GM12878 (cell line): ENCODE results near the gene DHX16. TPM values are rescaled to one million over a fixed set of nuclear protein-coding genes. Genes with fewer than 3 reads are reported as not detected.
A peak's percentile ranks its signal among the peaks of the same experiment; 100 is the strongest.

Source experiments
- CHD2 ChIP-seq: IDR thresholded peaks from 2 replicates; pipeline ENCODE4 v1.6.1; 2011; ENCODE audit warnings: low read depth, low read length, improper control_type of control experiment, borderline replicate concordance
- EGR1 ChIP-seq, 2 experiments: IDR thresholded peaks; 1 replicate in 1 of 2; 2 replicates in 1 of 2; pipeline ENCODE4 v1.6.1; 2011 to 2012; ENCODE audit warnings: low read depth in 2 of 2, low read length in 2 of 2, borderline replicate concordance in 1 of 2, mild to moderate bottlenecking in 1 of 2, moderate library complexity in 1 of 2
- IRF4 ChIP-seq: IDR thresholded peaks from 2 replicates; pipeline ENCODE4 v1.6.1; 2011; ENCODE audit warnings: low read depth, low read length
- JUND ChIP-seq: IDR thresholded peaks from 2 replicates; pipeline ENCODE4 v1.6.1; 2012; ENCODE audit warnings: low read depth, mild to moderate bottlenecking, low read length, improper control_type of control experiment, moderate library complexity
- KLF5 ChIP-seq: fragments of 450-650 bp; IDR thresholded peaks from 2 replicates; pipeline ENCODE4 v1.6.1; 2014; ENCODE audit warnings: mild to moderate bottlenecking; ENCODE audit not compliant: partially characterized antibody
- LARP7 ChIP-seq: fragments of 450-650 bp; IDR thresholded peaks from 2 replicates; pipeline ENCODE4 v1.6.1; 2017; ENCODE audit warnings: mild to moderate bottlenecking
- MEF2A ChIP-seq: IDR thresholded peaks from 2 replicates; pipeline ENCODE4 v1.6.1; 2011; ENCODE audit warnings: low read depth, mild to moderate bottlenecking, low read length, moderate library complexity; ENCODE audit not compliant: insufficient read depth
- NFYA ChIP-seq: IDR thresholded peaks from 2 replicates; pipeline ENCODE4 v1.6.1; 2011; ENCODE audit warnings: low read depth, mild to moderate bottlenecking, low read length, improper control_type of control experiment, borderline replicate concordance
- NFYB ChIP-seq: IDR thresholded peaks from 2 replicates; pipeline ENCODE4 v1.6.1; 2011; ENCODE audit warnings: low read depth, mild to moderate bottlenecking, low read length, improper control_type of control experiment, moderate library complexity; ENCODE audit not compliant: insufficient read depth
- POLR2AphosphoS2 ChIP-seq: IDR thresholded peaks from 2 replicates; pipeline ENCODE4 v1.6.1; 2011; ENCODE audit warnings: low read depth, mild to moderate bottlenecking, low read length, improper control_type of control experiment, moderate library complexity
- POLR2AphosphoS5 ChIP-seq: IDR thresholded peaks from 2 replicates; pipeline ENCODE4 v1.6.1; 2011; ENCODE audit warnings: mild to moderate bottlenecking, low read length, inconsistent platforms
- RAD51 ChIP-seq: fragments of 450-650 bp; IDR thresholded peaks from 2 replicates; pipeline ENCODE4 v1.6.1; 2016; ENCODE audit warnings: moderate library complexity, mild to moderate bottlenecking, inconsistent platforms
- SMAD1 ChIP-seq: fragments of 450-650 bp; IDR thresholded peaks from 2 replicates; pipeline ENCODE4 v1.6.1; 2018; ENCODE audit warnings: mild to moderate bottlenecking, low read depth; ENCODE audit not compliant: partially characterized antibody
- STAT3 ChIP-seq: IDR thresholded peaks from 2 replicates; pipeline ENCODE4 v1.6.1; 2011; ENCODE audit warnings: low read depth, low read length, improper control_type of control experiment
- SUZ12 ChIP-seq: fragments of 200-600 bp; sonication (generic); IDR thresholded peaks from one replicate; pipeline ENCODE4 v1.6.1; 2018; ENCODE audit warnings: antibody characterized with exemption, mild to moderate bottlenecking; ENCODE audit not compliant: unreplicated experiment
- ZBED1 ChIP-seq: IDR thresholded peaks from 2 replicates; pipeline ENCODE4 v1.6.1; 2016; ENCODE audit warnings: borderline replicate concordance
- ZNF217 ChIP-seq: fragments of 450-650 bp; IDR thresholded peaks from 2 replicates; pipeline ENCODE4 v1.6.1; 2017; ENCODE audit warnings: antibody characterized with exemption, mild to moderate bottlenecking
- ZZZ3 ChIP-seq: IDR thresholded peaks from 2 replicates; pipeline ENCODE4 v1.6.1; 2011; ENCODE audit warnings: low read depth; ENCODE audit not compliant: control insufficient read depth, insufficient read length
- polyA plus RNA-seq, 11 experiments: library from polyadenylated mRNA; depleted of rRNA in 4 of 11; unstranded in 6 of 11; stranded (reverse) in 5 of 11; fragments of >200 nt; fragmentation: Nextera tagmentation in 4 of 11; fragmentation: Illumina TruSeq in 1 of 11; extraction: Ambion mirVana in 4 of 11; extraction: Trizol in 1 of 11; gene quantifications; 1 replicate in 1 of 11; 2 replicates in 10 of 11; pipeline versions ENCODE4 v1.2.1 to v1.2.3, GENCODE V29; 2011 to 2016; ENCODE audit warnings: inconsistent platforms in 2 of 11, missing spikeins in 2 of 11, low read depth in 1 of 11
- total RNA-seq, 4 experiments: library from RNA; depleted of rRNA in 3 of 4; stranded (reverse); fragments of >200 nt in 3 of 4; fragmentation: Illumina TruSeq in 1 of 4; extraction: Trizol in 1 of 4; gene quantifications; 2 replicates each; pipeline versions ENCODE4 v1.2.1 to v1.2.3, GENCODE V29; 2013 to 2021
- TF ChIP-seq, protein P1 (sequence below), 3 experiments: IDR thresholded peaks in 2 of 3; conservative IDR thresholded peaks in 1 of 3; 2 replicates each; pipeline ENCODE4 v1.5.1; 2011; ENCODE audit warnings: low read depth in 3 of 3, low read length in 3 of 3, mild to moderate bottlenecking in 3 of 3, control low read depth in 2 of 3, moderate library complexity in 2 of 3, inconsistent platforms in 1 of 3, mixed read lengths in 1 of 3; ENCODE audit not compliant: control insufficient read depth in 2 of 3, insufficient read depth in 1 of 3; ENCODE audit errors: extremely low read depth in 1 of 3
- TF ChIP-seq, protein P2 (sequence below): IDR thresholded peaks from 2 replicates; pipeline ENCODE4 v1.6.1; 2012; ENCODE audit warnings: mild to moderate bottlenecking, low read depth, low read length
- TF ChIP-seq, protein P3 (sequence below): fragments of 450-650 bp; formaldehyde crosslinking; IDR thresholded peaks from 2 replicates; pipeline ENCODE4 v1.4.0; 2022; ENCODE audit warnings: mild to moderate bottlenecking, moderate library complexity

DHX16 gene
- total and polyA plus RNA-seq, 10 of the 15 experiments (the other 5 are each of a cell fraction or from before 2014, with no cell fraction given): 10.1 to 41.4 (median 38.3) TPM

DNA sequence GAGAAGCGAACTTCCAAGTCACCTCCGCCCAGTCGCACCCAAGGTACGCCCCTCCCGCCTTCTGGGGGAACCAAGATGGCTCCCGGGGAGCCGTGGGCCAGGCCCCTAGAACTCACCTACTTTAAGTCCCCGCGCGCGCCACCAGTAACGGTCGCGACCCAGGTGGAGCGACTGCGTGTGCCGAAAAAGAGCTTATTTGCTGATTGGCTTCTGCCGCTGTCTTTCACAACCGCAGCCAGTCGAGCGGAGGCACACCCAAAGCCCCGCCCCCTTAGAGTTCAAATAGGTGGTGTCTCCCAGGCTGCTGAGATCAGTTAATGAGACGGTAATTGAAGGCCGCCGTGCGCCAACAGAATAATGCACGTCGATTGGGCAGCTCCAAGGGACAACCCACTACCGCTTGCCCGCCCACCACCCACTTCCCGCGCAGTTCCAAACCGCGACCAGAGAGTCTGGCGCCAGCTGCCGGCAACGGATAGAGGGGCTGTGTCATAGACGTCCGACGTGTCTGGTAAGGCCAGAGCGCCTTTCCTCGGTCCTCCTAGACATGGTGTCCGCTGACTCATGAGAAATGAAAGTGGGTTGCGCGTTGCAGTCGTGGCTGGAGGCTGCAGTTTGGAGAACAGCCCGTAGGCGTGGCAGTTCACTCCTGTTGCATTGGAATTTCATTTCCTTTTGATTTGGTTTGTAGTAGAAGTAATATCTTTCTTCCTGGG, 44.5 kb upstream of the DHX16 start, which contains the start of gene MDC1 (continued):
- TF ChIP-seq, protein P1, sequence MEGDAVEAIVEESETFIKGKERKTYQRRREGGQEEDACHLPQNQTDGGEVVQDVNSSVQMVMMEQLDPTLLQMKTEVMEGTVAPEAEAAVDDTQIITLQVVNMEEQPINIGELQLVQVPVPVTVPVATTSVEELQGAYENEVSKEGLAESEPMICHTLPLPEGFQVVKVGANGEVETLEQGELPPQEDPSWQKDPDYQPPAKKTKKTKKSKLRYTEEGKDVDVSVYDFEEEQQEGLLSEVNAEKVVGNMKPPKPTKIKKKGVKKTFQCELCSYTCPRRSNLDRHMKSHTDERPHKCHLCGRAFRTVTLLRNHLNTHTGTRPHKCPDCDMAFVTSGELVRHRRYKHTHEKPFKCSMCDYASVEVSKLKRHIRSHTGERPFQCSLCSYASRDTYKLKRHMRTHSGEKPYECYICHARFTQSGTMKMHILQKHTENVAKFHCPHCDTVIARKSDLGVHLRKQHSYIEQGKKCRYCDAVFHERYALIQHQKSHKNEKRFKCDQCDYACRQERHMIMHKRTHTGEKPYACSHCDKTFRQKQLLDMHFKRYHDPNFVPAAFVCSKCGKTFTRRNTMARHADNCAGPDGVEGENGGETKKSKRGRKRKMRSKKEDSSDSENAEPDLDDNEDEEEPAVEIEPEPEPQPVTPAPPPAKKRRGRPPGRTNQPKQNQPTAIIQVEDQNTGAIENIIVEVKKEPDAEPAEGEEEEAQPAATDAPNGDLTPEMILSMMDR (IDR thresholded peaks at IDR 0.05 in 2 of 3, conservative IDR thresholded peaks at IDR 0.05 in 1 of 3; ENCODE audit: control insufficient read depth in 2 of 3, extremely low read depth in 1 of 3, insufficient read depth in 1 of 3, low read depth in 3 of 3, low read length in 3 of 3): peak; percentile 8 to 29 (median 17); a peak in 3 of 6 replicates
- TF ChIP-seq IRF4: peak; percentile 65; the same call in 1 of the 2 replicates
- no peak; the same call in 1 of the 2 replicates for TF ChIP-seq STAT3
- TF ChIP-seq ZBED1: peak; percentile 69; the same call in 1 of the 2 replicates
- peak; percentile 73 for TF ChIP-seq KLF5
- TF ChIP-seq POLR2AphosphoS2: peak; percentile 71
- peak; percentile 73 for TF ChIP-seq MEF2A
- peak; percentile 37 for TF ChIP-seq NFYA
- TF ChIP-seq, protein P2, sequence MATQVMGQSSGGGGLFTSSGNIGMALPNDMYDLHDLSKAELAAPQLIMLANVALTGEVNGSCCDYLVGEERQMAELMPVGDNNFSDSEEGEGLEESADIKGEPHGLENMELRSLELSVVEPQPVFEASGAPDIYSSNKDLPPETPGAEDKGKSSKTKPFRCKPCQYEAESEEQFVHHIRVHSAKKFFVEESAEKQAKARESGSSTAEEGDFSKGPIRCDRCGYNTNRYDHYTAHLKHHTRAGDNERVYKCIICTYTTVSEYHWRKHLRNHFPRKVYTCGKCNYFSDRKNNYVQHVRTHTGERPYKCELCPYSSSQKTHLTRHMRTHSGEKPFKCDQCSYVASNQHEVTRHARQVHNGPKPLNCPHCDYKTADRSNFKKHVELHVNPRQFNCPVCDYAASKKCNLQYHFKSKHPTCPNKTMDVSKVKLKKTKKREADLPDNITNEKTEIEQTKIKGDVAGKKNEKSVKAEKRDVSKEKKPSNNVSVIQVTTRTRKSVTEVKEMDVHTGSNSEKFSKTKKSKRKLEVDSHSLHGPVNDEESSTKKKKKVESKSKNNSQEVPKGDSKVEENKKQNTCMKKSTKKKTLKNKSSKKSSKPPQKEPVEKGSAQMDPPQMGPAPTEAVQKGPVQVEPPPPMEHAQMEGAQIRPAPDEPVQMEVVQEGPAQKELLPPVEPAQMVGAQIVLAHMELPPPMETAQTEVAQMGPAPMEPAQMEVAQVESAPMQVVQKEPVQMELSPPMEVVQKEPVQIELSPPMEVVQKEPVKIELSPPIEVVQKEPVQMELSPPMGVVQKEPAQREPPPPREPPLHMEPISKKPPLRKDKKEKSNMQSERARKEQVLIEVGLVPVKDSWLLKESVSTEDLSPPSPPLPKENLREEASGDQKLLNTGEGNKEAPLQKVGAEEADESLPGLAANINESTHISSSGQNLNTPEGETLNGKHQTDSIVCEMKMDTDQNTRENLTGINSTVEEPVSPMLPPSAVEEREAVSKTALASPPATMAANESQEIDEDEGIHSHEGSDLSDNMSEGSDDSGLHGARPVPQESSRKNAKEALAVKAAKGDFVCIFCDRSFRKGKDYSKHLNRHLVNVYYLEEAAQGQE: no peak
- no peak for TF ChIP-seq ZNF217
- TF ChIP-seq CHD2: peak; percentile 90
- TF ChIP-seq SUZ12: no peak
- TF ChIP-seq POLR2AphosphoS5: peak; percentile 87
- TF ChIP-seq ZZZ3: no peak
- peak; percentile 43 for TF ChIP-seq SMAD1
- TF ChIP-seq EGR1 (IDR thresholded peaks at IDR 0.05; ENCODE audit: borderline replicate concordance in 1 of 2, low read depth in 2 of 2, low read length in 2 of 2): peak; percentile 54 to 96
- TF ChIP-seq RAD51: peak; percentile 34; the same call in 1 of the 2 replicates
- TF ChIP-seq, protein P3, sequence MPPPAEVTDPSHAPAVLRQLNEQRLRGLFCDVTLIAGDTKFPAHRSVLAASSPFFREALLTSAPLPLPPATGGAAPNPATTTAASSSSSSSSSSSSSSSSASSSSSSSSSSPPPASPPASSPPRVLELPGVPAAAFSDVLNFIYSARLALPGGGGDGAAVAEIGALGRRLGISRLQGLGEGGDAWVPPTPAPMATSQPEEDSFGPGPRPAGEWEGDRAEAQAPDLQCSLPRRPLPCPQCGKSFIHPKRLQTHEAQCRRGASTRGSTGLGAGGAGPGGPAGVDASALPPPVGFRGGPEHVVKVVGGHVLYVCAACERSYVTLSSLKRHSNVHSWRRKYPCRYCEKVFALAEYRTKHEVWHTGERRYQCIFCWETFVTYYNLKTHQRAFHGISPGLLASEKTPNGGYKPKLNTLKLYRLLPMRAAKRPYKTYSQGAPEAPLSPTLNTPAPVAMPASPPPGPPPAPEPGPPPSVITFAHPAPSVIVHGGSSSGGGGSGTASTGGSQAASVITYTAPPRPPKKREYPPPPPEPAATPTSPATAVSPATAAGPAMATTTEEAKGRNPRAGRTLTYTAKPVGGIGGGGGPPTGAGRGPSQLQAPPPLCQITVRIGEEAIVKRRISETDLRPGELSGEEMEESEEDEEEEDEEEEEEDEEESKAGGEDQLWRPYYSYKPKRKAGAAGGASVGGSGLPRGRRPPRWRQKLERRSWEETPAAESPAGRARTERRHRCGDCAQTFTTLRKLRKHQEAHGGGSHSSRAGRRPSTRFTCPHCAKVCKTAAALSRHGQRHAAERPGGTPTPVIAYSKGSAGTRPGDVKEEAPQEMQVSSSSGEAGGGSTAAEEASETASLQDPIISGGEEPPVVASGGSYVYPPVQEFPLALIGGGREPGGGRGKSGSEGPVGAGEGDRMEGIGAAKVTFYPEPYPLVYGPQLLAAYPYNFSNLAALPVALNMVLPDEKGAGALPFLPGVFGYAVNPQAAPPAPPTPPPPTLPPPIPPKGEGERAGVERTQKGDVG (CRISPR knock-in tag): no peak
- peak; percentile 10; the same call in 1 of the 2 replicates for TF ChIP-seq LARP7
- peak; percentile 53; the same call in 1 of the 2 replicates for TF ChIP-seq JUND
- TF ChIP-seq NFYB: peak; percentile 92
